Duodenal mucosa (tissue), 2 donors: ENCODE data around the gene PRLR.

Experiments used
- H3K27ac ChIP-seq: one replicate; pipeline ENCODE4 v1.7.0; 2013; ENCODE audit warnings: low read depth, low read length
- H3K27me3 ChIP-seq, 2 donors: one replicate each; pipeline ENCODE4 v1.7.0; 2013; ENCODE audit warnings: low read length in 2 of 2, control low read depth in 1 of 2; ENCODE audit not compliant: insufficient read depth in 2 of 2, control insufficient read depth in 1 of 2
- H3K36me3 ChIP-seq, 2 donors: one replicate each; pipeline ENCODE4 v1.7.0; 2013; ENCODE audit warnings: low read length in 2 of 2, control low read depth in 1 of 2; ENCODE audit not compliant: insufficient read depth in 2 of 2, control insufficient read depth in 1 of 2
- H3K4me1 ChIP-seq, 2 donors: one replicate each; pipeline ENCODE4 v1.7.0; 2013; ENCODE audit warnings: low read length in 2 of 2, control low read depth in 1 of 2; ENCODE audit not compliant: insufficient read depth in 2 of 2, control insufficient read depth in 1 of 2
- H3K4me3 ChIP-seq, 2 donors: one replicate each; pipeline ENCODE4 v1.7.0; 2013; ENCODE audit warnings: low read length in 2 of 2, low read depth in 1 of 2
- H3K9ac ChIP-seq, 2 donors: one replicate each; pipeline ENCODE4 v1.7.0; 2013; ENCODE audit warnings: low read length in 2 of 2, low read depth in 1 of 2
- H3K9me3 ChIP-seq, 2 donors: one replicate each; pipeline ENCODE4 v1.7.0; 2013; ENCODE audit warnings: low read length in 2 of 2, control low read depth in 1 of 2; ENCODE audit not compliant: control insufficient read depth in 1 of 2

Gene PRLR

GRCh38 chr5:35185518-35185917, 44.8 kb downstream of the PRLR start:
- Histone ChIP-seq H3K27ac (peak overlapping the region; percentile 33), H3K9ac (no peak overlapping the region), H3K36me3 (no peaks in the 10 kb centered on the region), H3K4me1 (peaks cover 36 to 43% of the 10 kb centered on the region in 2 donors), H3K27me3 (no peaks in the 10 kb centered on the region), H3K9me3 (no peaks in the 10 kb centered on the region), H3K4me3 (peak overlapping the region in 1 of 2 donors; percentile 25)

DNA sequence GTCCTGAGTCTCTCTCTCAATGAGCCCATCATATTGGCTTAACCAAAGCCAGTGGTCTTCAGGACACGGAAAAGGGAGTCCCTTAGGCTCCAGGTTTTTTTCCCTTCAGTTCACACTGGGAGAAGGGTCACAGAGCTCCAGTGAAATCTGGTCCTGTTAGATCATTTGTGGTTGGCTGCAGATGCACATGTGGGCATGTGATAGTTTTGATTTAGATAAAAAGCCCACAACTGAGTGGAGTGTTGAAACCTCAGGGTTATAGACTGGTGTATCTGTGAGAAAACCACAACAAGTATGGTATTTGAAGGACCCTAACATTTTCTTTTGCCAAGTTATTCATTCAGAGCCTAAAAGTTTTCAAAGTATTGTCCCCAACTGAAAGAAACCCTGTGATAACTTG, 46.7 kb downstream of the PRLR start:
- H3K4me1 ChIP-seq: peaks cover 36 to 42% of the 10 kb centered on the region in 2 donors
- H3K27me3 ChIP-seq: no peaks in the 10 kb centered on the region
- no peak overlapping the region for H3K27ac ChIP-seq
- no peaks in the 10 kb centered on the region for H3K9me3 ChIP-seq
- H3K4me3 ChIP-seq: no peak overlapping the region
- no peaks in the 10 kb centered on the region for H3K36me3 ChIP-seq
- H3K9ac ChIP-seq: no peak overlapping the region

DNA sequence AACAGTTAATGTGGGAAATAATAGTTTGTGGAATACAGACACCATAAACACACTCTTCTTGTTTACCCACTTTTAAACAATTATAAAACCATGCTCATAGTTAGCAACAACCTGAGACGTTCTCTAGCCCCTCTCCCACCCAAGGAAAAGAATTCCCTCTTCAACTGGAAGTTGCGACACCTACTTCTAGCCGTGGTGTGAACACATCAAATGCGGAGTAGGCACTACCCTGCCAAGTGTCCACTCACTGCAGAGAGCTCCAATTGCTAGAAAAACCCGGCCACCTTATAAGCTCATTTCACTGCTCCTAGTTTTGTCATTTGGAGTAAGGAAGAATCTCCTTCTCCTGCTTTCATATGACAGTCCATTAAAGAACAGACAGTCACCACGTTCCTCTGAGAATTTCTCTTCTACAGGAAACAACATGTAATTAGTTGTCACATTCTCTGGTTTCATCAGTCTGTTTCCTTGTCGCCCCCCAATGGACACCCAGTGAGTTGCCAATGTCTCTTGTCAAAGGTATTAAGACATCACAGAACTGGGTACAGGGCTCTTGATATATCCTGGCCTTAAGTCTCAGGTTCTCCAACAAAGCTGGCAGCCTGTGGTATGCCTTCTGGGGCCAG, 47.3 kb downstream of the PRLR start:
- Histone ChIP-seq H3K27ac (no peak overlapping the region), H3K4me1 (peaks cover 31 to 37% of the 10 kb centered on the region in 2 donors), H3K27me3 (no peaks in the 10 kb centered on the region), H3K36me3 (no peaks in the 10 kb centered on the region), H3K9me3 (no peaks in the 10 kb centered on the region), H3K4me3 (no peak overlapping the region), H3K9ac (no peak overlapping the region)

GRCh38 chr5:35182486-35182885, 47.8 kb downstream of the PRLR start:
- Histone ChIP-seq H3K9ac (no peak overlapping the region), H3K27ac (no peak overlapping the region), H3K4me1 (peaks cover 27 to 37% of the 10 kb centered on the region in 2 donors), H3K27me3 (no peaks in the 10 kb centered on the region), H3K9me3 (no peaks in the 10 kb centered on the region), H3K4me3 (no peak overlapping the region), H3K36me3 (no peaks in the 10 kb centered on the region)

DNA sequence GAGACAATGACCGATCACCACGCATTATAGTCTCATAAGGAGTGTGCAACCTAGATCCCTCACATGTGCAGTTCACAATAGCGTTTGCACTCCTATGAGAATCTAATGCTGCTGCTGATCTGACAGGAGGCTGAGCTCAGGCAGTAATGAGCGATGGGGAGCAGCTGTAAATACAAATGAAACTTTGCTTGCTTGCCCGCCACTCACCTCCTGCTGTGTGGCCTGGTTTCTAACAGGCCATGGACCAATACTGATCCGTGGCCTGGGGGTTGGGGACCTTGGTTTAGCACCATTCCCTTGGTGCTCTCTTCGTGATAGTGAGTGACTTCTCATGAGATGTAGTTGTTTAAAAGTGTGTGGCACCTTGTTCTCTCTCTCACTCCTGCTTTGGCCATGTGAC, 50.2 kb downstream of the PRLR start:
- H3K4me3 ChIP-seq: no peak overlapping the region
- no peak overlapping the region for H3K27ac ChIP-seq
- H3K36me3 ChIP-seq: no peaks in the 10 kb centered on the region
- no peaks in the 10 kb centered on the region for H3K9me3 ChIP-seq
- H3K9ac ChIP-seq: no peak overlapping the region
- H3K27me3 ChIP-seq: no peaks in the 10 kb centered on the region
- H3K4me1 ChIP-seq: peaks cover 9 to 19% of the 10 kb centered on the region in 2 donors

GRCh38 chr5:35177783-35178182, 52.5 kb downstream of the PRLR start:
- H3K9ac ChIP-seq: no peak overlapping the region
- H3K27me3 ChIP-seq: no peaks in the 10 kb centered on the region
- H3K4me3 ChIP-seq: no peak overlapping the region
- no peaks in the 10 kb centered on the region for H3K36me3 ChIP-seq
- no peaks in the 10 kb centered on the region for H3K9me3 ChIP-seq
- H3K4me1 ChIP-seq: peaks cover under 1 to 5% of the 10 kb centered on the region in 2 donors
- no peak overlapping the region for H3K27ac ChIP-seq

- H3K4me3 ChIP-seq: no peak overlapping the region
- H3K9ac ChIP-seq: no peak overlapping the region
- no peaks in the 10 kb centered on the region for H3K36me3 ChIP-seq
- H3K27me3 ChIP-seq: no peaks in the 10 kb centered on the region
- no peaks in the 10 kb centered on the region for H3K4me1 ChIP-seq
- no peak overlapping the region for H3K27ac ChIP-seq
- no peaks in the 10 kb centered on the region for H3K9me3 ChIP-seq
Observed at GRCh38 chr5:35172533-35172932, 57.8 kb downstream of the PRLR start.

- H3K9ac ChIP-seq: no peak overlapping the region
- H3K27me3 ChIP-seq: no peaks in the 10 kb centered on the region
- no peak overlapping the region for H3K27ac ChIP-seq
- H3K4me3 ChIP-seq: no peak overlapping the region
- no peaks in the 10 kb centered on the region for H3K36me3 ChIP-seq
- H3K4me1 ChIP-seq: no peaks in the 10 kb centered on the region
- H3K9me3 ChIP-seq: no peaks in the 10 kb centered on the region
Observed at GRCh38 chr5:35171991-35172390, 58.3 kb downstream of the PRLR start.

DNA sequence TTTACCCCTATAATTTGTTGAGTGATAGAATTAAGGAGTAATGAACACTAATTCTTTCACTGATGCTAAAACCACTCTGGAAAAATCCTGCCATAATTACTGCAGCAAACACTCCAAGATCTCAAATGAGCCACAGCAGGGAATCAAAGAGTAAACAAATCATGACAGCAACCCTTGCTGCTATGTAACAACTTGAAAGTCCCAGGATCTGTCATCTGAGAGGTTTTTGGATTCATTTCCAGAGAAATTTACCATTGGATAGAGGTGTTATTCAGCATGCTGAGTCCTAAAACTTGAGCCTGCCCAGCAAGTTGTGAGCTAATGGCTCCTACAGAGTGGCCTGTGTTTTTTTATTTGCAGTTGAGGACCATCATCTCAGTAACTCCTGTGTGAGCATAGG, 59.2 kb downstream of the PRLR start:
- no peaks in the 10 kb centered on the region for H3K36me3 ChIP-seq
- no peak overlapping the region for H3K27ac ChIP-seq
- no peak overlapping the region for H3K4me3 ChIP-seq
- H3K4me1 ChIP-seq: peaks cover 0 to 2% of the 10 kb centered on the region in 2 donors
- no peaks in the 10 kb centered on the region for H3K27me3 ChIP-seq
- H3K9me3 ChIP-seq: no peaks in the 10 kb centered on the region
- no peak overlapping the region for H3K9ac ChIP-seq

- H3K4me3 ChIP-seq: no peak overlapping the region
- H3K4me1 ChIP-seq: peaks cover 0 to 18% of the 10 kb centered on the region in 2 donors
- no peaks in the 10 kb centered on the region for H3K9me3 ChIP-seq
- no peaks in the 10 kb centered on the region for H3K36me3 ChIP-seq
- no peak overlapping the region for H3K9ac ChIP-seq
- H3K27ac ChIP-seq: no peak overlapping the region
- no peaks in the 10 kb centered on the region for H3K27me3 ChIP-seq
Observed at GRCh38 chr5:35166043-35166442, 64.2 kb downstream of the PRLR start.
